SU-DHL-6 (cell line): Measurements from ENCODE around the gene CTDSP1.

ENCODE experiments used
- H2AFZ ChIP-seq: fragments of 200-600 bp; sonication (generic); 2 replicates; pipeline ENCODE4 v1.6.1; 2014; ENCODE audit warnings: low read depth, mild to moderate bottlenecking, moderate library complexity, mixed read lengths, antibody characterized with exemption, low read length; ENCODE audit not compliant: severe bottlenecking
- H3F3A ChIP-seq: fragments of 200-600 bp; shearing (Covaris generic); 2 replicates; pipeline ENCODE4 v1.6.0; 2016; ENCODE audit warnings: antibody characterized with exemption, mild to moderate bottlenecking; ENCODE audit not compliant: insufficient read depth
- H3K27ac ChIP-seq: fragments of 200-600 bp; sonication (generic); 2 replicates; pipeline ENCODE4 v1.5.1; 2016; ENCODE audit warnings: low read depth, mild to moderate bottlenecking, low read length, moderate library complexity, mixed read lengths
- H3K27me3 ChIP-seq: fragments of 200-600 bp; sonication (generic), shearing (Covaris generic); 2 replicates; pipeline ENCODE4 v1.6.0; 2014; ENCODE audit warnings: mild to moderate bottlenecking, low read length
- H3K36me3 ChIP-seq: fragments of 200-600 bp; sonication (generic); 2 replicates; pipeline ENCODE4 v1.6.1; 2014; ENCODE audit warnings: mild to moderate bottlenecking, low read length, mixed read lengths
- H3K4me2 ChIP-seq: fragments of 300-600, 200-600 bp; shearing (Covaris generic), sonication (generic); 2 replicates; pipeline ENCODE4 v1.6.0; 2014; ENCODE audit warnings: low read length, low read depth, mild to moderate bottlenecking; ENCODE audit not compliant: poor library complexity, severe bottlenecking
- H3K4me3 ChIP-seq: fragments of 200-600 bp; sonication (generic); 2 replicates; pipeline ENCODE4 v1.5.1; 2014; ENCODE audit warnings: antibody characterized with exemption, low read length, mild to moderate bottlenecking, mixed read lengths; ENCODE audit not compliant: insufficient read depth, poor library complexity, severe bottlenecking
- H3K79me2 ChIP-seq: fragments of 200-600 bp; sonication (generic); 2 replicates; pipeline ENCODE4 v1.6.1; 2014; ENCODE audit warnings: mild to moderate bottlenecking, low read length, moderate library complexity; ENCODE audit not compliant: insufficient read depth
- H3K9ac ChIP-seq: fragments of 200-600 bp; sonication (generic); 2 replicates; pipeline ENCODE4 v1.7.0; 2014; ENCODE audit warnings: mild to moderate bottlenecking, low read length
- H3K9me2 ChIP-seq: fragments of 200-600 bp; sonication (generic); replicated peaks from 2 replicates; pipeline ENCODE4 v1.6.1; 2014; ENCODE audit warnings: low read length; ENCODE audit not compliant: insufficient read depth
- H3K9me3 ChIP-seq: fragments of 200-600 bp; sonication (generic); 2 replicates; pipeline ENCODE4 v1.6.1; 2014; ENCODE audit warnings: low read length, mixed read lengths; ENCODE audit not compliant: insufficient read depth
- H4K20me1 ChIP-seq: fragments of 200-600 bp; sonication (generic); 2 replicates; pipeline ENCODE4 v1.6.1; 2014; ENCODE audit warnings: low read depth, mild to moderate bottlenecking, antibody characterized with exemption, low read length, moderate library complexity, mixed read lengths
- EZH2phosphoT487 ChIP-seq: fragments of 200-600 bp; sonication (generic), shearing (Covaris generic); conservative IDR thresholded peaks from 2 replicates; pipeline ENCODE4 v1.6.1; 2018; ENCODE audit warnings: mild to moderate bottlenecking, antibody characterized with exemption, low read length, moderate library complexity, mixed read lengths
- TF ChIP-seq, protein P1 (sequence below): fragments of 200-600 bp; sonication (generic); IDR thresholded peaks from one replicate; pipeline ENCODE4 v1.5.1; 2017; ENCODE audit warnings: antibody characterized with exemption, mild to moderate bottlenecking, low read length, moderate library complexity; ENCODE audit not compliant: insufficient read depth, poor library complexity, severe bottlenecking

CTDSP1 gene

DNA sequence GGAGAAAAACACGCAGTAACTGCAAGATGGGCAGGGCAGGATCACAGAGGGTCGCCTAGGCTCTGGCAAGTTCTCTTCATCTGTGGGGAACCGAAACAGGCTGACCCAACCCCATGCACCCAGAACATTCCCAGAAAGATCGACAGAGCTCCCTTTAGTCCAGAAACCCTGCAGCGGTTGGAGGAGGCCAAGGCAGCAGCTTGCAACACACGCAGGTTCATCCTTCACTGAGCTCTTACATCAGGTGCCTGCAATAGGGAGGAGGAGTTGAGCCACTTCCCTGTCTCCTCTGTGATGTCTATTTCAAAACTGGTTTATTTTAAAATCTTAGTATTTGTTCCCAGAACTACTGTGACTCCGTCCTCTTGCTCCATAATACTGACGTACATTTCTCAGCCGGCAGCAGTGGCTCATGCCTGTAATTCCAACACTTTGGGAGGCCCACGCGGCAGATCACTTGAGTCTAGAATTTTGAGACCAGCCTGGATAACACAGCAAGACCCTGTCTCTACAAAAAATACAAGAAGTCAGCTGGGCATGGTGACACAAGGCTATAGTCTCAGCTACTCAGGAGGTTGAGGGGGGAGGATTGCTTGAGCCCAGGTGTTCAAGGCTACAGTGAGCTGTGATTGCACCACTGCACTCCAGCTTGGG, 29.1 kb upstream of the CTDSP1 start:
- Histone ChIP-seq H3K79me2 (no peaks in the 10 kb centered on the region), H3F3A (no peaks in the 10 kb centered on the region), H3K9ac (no peak overlapping the region), H2AFZ (no peak overlapping the region), H3K9me2 (no peaks in the 10 kb centered on the region), H3K4me3 (no peak overlapping the region), H3K4me2 (no peak overlapping the region), H4K20me1 (no peaks in the 10 kb centered on the region), H3K9me3 (no peaks in the 10 kb centered on the region), H3K27me3 (no peaks in the 10 kb centered on the region), H3K27ac (no peak overlapping the region), H3K36me3 (no peaks in the 10 kb centered on the region)
- TF ChIP-seq, protein P1, sequence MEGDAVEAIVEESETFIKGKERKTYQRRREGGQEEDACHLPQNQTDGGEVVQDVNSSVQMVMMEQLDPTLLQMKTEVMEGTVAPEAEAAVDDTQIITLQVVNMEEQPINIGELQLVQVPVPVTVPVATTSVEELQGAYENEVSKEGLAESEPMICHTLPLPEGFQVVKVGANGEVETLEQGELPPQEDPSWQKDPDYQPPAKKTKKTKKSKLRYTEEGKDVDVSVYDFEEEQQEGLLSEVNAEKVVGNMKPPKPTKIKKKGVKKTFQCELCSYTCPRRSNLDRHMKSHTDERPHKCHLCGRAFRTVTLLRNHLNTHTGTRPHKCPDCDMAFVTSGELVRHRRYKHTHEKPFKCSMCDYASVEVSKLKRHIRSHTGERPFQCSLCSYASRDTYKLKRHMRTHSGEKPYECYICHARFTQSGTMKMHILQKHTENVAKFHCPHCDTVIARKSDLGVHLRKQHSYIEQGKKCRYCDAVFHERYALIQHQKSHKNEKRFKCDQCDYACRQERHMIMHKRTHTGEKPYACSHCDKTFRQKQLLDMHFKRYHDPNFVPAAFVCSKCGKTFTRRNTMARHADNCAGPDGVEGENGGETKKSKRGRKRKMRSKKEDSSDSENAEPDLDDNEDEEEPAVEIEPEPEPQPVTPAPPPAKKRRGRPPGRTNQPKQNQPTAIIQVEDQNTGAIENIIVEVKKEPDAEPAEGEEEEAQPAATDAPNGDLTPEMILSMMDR: no peak
- TF ChIP-seq EZH2phosphoT487: no peak

DNA sequence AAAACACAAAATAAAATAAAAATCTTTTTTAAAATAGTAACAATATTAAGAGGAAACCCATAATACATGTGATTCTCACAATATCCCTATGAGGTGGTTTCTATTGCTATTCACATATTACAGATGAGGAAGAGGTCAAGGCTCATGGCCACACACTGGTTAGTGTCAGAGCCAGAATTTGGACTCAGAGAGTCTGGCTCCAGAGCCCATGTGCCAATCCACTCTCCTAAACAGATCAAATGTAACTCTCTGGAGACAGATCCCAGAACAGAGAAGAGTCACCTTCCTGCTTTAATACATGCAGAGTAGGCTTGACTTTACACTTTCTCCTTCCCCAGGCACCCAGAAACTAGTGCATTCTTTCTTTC, 27.7 kb upstream of the CTDSP1 start:
- Histone ChIP-seq H3K9me2 (no peaks in the 10 kb centered on the region), H3K36me3 (no peaks in the 10 kb centered on the region), H3K4me3 (no peak overlapping the region), H3K27me3 (no peaks in the 10 kb centered on the region), H3K9me3 (no peaks in the 10 kb centered on the region), H3K79me2 (no peaks in the 10 kb centered on the region), H3F3A (no peaks in the 10 kb centered on the region), H2AFZ (no peak overlapping the region), H3K9ac (no peak overlapping the region), H4K20me1 (no peaks in the 10 kb centered on the region), H3K4me2 (no peak overlapping the region), H3K27ac (no peak overlapping the region)
- TF ChIP-seq, protein P1: no peak
- no peak for TF ChIP-seq EZH2phosphoT487

DNA sequence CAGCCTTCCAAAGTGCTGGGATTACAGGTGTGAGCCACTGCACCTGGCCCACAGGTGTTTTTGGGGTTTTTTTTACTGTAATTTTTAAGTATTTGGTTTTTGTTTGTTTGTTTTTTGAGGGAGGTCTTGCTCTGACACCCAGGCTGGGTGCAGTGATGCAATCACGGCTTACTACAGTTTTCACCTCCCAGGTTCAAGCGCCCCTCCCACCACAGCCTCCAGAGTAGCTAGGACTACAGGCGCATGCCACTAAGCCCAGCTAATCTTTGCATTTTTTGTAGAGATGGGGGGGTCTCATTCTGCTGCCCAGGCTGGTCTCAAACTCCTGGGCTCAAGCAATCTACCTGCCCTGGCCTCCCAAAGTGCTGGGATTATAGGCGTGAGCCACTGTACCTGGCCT, 24.9 kb upstream of the CTDSP1 start:
- Histone ChIP-seq H3F3A (no peaks in the 10 kb centered on the region), H3K9me2 (no peaks in the 10 kb centered on the region), H3K4me2 (no peak overlapping the region), H3K36me3 (no peaks in the 10 kb centered on the region), H3K9me3 (no peaks in the 10 kb centered on the region), H3K4me3 (no peak overlapping the region), H2AFZ (no peak overlapping the region), H3K27ac (no peak overlapping the region), H4K20me1 (no peaks in the 10 kb centered on the region), H3K9ac (no peak overlapping the region), H3K27me3 (no peaks in the 10 kb centered on the region), H3K79me2 (no peaks in the 10 kb centered on the region)
- TF ChIP-seq, protein P1: no peak
- no peak for TF ChIP-seq EZH2phosphoT487
